ENCODE results near the gene PGF.

DNA sequence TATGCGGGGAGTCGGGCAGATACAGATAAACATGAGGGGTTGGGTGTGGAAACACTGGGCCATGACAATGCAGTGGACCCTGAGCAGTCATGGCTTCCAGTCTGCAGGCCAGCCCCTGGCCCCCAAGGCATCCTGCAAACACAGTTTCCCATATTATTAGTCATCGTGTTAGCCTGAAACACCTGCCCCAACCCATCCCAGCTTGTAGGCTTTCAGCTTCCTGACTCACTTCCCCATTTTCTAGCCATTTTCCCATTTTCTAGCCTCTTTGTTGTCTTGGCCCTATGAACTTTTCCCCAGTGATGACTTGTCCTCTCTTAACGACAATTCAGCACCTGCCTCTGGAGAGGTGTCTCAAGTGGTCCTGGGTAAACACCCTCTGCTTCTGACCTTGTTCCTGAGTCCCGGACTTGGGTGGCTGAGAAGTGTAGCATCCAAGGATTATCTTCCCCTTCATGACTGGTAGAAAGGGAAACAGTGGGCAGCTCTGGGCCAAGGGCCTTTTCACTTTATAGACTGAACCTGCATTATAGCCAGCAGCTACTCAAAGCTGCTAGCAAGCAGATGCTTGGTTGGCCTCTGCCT is 4.3 kb upstream of the PGF start:
- TF ChIP-seq YY1 (IDR thresholded peaks at IDR 0.05; ENCODE audit: insufficient read depth, insufficient read length), result no peak
- TF ChIP-seq SUZ12 (IDR thresholded peaks at IDR 0.05; ENCODE audit: extremely low read depth, insufficient read depth, insufficient read length), result no peak
- no peak for TF ChIP-seq ZNF274 (IDR thresholded peaks at IDR 0.05; ENCODE audit: low read depth, low read length)
